ENCODE data around the gene MS4A14. TPM values are rescaled to one million over a fixed set of nuclear protein-coding genes. Genes with fewer than 3 reads are reported as not detected.

The MS4A14 gene
- total RNA-seq, 1 experiment from 2014 or later: not detected

DNA sequence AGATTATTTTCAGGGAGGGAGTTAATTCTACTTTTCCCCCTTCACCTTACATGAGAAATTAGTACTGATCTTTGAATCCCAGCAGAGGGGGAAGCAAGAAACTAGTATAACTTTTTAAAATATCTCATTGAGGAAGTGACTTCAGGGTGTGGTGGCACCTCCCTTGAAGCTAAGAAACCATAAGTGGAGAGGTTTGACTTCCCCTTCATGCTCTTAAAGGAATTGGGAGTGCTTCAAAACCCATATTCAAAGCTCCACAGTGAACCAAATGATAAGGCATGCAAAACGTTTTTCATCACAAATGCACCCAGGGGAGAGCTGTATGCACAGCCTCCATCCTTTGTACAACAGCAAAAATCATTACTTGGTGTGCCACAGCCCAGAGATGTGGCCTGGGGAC lies 540 bp downstream of the MS4A14 start:
- H3K36me3 ChIP-seq (ENCODE audit: low read depth): no peaks in the 10 kb centered on the region
- BruUV-seq (replicated peaks): no TSS peak
- H3K79me2 ChIP-seq (ENCODE audit: low read depth): no peaks in the 10 kb centered on the region
- intact Hi-C loops (cut with micrococcal nuclease; ENCODE audit: unreplicated experiment): no loop called here
- peaks cover 25% of the 10 kb centered on the region for H3K27me3 ChIP-seq (ENCODE audit: insufficient read depth, low read depth)
- no peaks in the 10 kb centered on the region for H3K4me1 ChIP-seq (replicated peaks; ENCODE audit: insufficient read depth)
- H3K4me2 ChIP-seq: no peak overlapping the region
- POLR2A ChIA-PET (ENCODE audit: unreplicated experiment): no interaction called here
- H3K9me2 ChIP-seq (ENCODE audit: insufficient read depth): no peaks in the 10 kb centered on the region
- CTCF ChIA-PET: no interaction called here
- no peak overlapping the region for H3K27ac ChIP-seq
- H3K9me3 ChIP-seq (ENCODE audit: insufficient read depth, low read depth): no peaks in the 10 kb centered on the region
- no peaks in the 10 kb centered on the region for H4K20me1 ChIP-seq (ENCODE audit: insufficient read depth)
- DNase-seq: no peak
- H3F3A ChIP-seq (ENCODE audit: insufficient read depth, low read depth): no peaks in the 10 kb centered on the region
- H2AFZ ChIP-seq: no peak overlapping the region
- no peak overlapping the region for H3K4me3 ChIP-seq
- TF ChIP-seq CTCF (conservative IDR thresholded peaks at IDR 0.05) (no peak), EZH2 (IDR thresholded peaks at IDR 0.05; ENCODE audit: low read depth) (no peak)

DNA sequence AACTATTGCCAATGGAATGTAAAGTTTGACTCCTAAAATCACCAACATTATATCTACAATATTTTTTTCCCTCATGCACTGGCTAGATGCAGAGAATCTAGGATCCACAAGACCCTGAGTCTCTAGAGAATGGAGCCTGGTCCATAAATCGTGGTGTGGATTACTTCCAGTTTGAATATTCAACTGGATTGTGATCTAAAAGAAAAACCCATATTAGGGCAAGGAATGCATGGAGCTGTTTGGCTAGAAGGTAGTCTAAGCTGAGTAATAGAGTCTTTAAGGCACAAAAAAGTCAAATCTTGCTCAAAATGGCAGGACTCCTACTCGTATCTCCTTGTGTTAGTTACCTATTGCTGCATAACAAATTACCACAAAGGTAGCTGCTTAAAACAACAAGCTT lies 23.8 kb downstream of the MS4A14 start:
- BruUV-seq (replicated peaks): no TSS peak
- no peaks in the 10 kb centered on the region for H3K9me2 ChIP-seq (ENCODE audit: insufficient read depth)

DNA sequence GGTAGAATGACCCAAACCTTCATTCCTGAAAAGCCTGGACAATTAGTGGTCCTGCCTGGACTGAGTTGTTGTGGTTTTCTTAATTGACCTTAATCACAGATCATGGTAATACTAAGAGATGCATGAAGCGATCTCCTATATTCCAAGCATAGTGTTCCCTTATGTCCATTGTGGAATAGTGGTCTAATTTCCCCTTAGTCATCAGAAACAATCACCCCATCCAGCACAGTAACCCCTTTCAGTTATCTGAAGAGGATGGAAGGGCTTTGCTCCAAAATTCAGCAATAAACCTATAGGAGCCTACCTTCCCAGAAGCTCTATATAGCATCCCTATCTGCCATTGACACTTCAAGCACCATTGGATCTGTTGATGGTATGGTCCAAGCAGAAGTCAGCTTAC lies 26.4 kb downstream of the MS4A14 start:
- CTCF ChIA-PET: no interaction called here
- Histone ChIP-seq H2AFZ (no peak overlapping the region), H3K4me1 (replicated peaks; ENCODE audit: insufficient read depth) (no peaks in the 10 kb centered on the region), H3K4me2 (no peak overlapping the region), H3K4me3 (no peak overlapping the region), H3K36me3 (ENCODE audit: low read depth) (no peaks in the 10 kb centered on the region), H3K9me3 (ENCODE audit: insufficient read depth, low read depth) (no peaks in the 10 kb centered on the region), H3F3A (ENCODE audit: insufficient read depth, low read depth) (no peaks in the 10 kb centered on the region), H4K20me1 (ENCODE audit: insufficient read depth) (no peaks in the 10 kb centered on the region), H3K79me2 (ENCODE audit: low read depth) (no peaks in the 10 kb centered on the region), H3K27me3 (ENCODE audit: insufficient read depth, low read depth) (peaks cover 7% of the 10 kb centered on the region), H3K27ac (no peak overlapping the region), H3K9me2 (ENCODE audit: insufficient read depth) (no peaks in the 10 kb centered on the region)
- POLR2A ChIA-PET (ENCODE audit: unreplicated experiment): no interaction called here
- BruUV-seq (replicated peaks): no TSS peak
- DNase-seq: no peak
- intact Hi-C loops (cut with micrococcal nuclease; ENCODE audit: unreplicated experiment): no loop called here
- no peak for TF ChIP-seq CTCF (conservative IDR thresholded peaks at IDR 0.05)
- no peak for TF ChIP-seq EZH2 (IDR thresholded peaks at IDR 0.05; ENCODE audit: low read depth)

More for the DNA sequence above, 23.8 kb downstream of the MS4A14 start:
- Histone ChIP-seq H3K4me2 (no peak overlapping the region), H3K79me2 (ENCODE audit: low read depth) (no peaks in the 10 kb centered on the region), H3K4me1 (replicated peaks; ENCODE audit: insufficient read depth) (no peaks in the 10 kb centered on the region), H3K27ac (no peak overlapping the region), H3K27me3 (ENCODE audit: insufficient read depth, low read depth) (0 out of 2 replicates have a peak, but pooled peaks cover 10% of the 10 kb centered on the region), H3K36me3 (ENCODE audit: low read depth) (no peaks in the 10 kb centered on the region), H2AFZ (no peak overlapping the region), H3K9me3 (ENCODE audit: insufficient read depth, low read depth) (no peaks in the 10 kb centered on the region), H3F3A (ENCODE audit: insufficient read depth, low read depth) (no peaks in the 10 kb centered on the region), H3K4me3 (no peak overlapping the region), H4K20me1 (ENCODE audit: insufficient read depth) (no peaks in the 10 kb centered on the region)
- no peak for TF ChIP-seq EZH2 (IDR thresholded peaks at IDR 0.05; ENCODE audit: low read depth)
- TF ChIP-seq CTCF (conservative IDR thresholded peaks at IDR 0.05): no peak
- CTCF ChIA-PET: no interaction called here
- DNase-seq: no peak
- intact Hi-C loops (cut with micrococcal nuclease; ENCODE audit: unreplicated experiment): no loop called here
- POLR2A ChIA-PET (ENCODE audit: unreplicated experiment): no interaction called here
